Mesothelial cell of epicardium (in vitro differentiated cells): ENCODE data around the gene PPM1D. TPM values are rescaled to one million over a fixed set of nuclear protein-coding genes. Genes with fewer than 3 reads are reported as not detected.

Source experiments
- DNase-seq, 2 experiments: peaks; one replicate each; pipeline ENCODE4 v3.0.0; 2021; ENCODE audit warnings: low spot score in 2 of 2; ENCODE audit not compliant: unreplicated experiment in 2 of 2
- H3K27ac Mint-ChIP-seq: 2 replicates; pipeline ENCODE4 v1.8.0; 2021; ENCODE audit warnings: mixed read lengths
- H3K27me3 Mint-ChIP-seq: 2 replicates; pipeline ENCODE4 v1.8.0; 2021; ENCODE audit warnings: low read depth, mixed read lengths
- H3K36me3 Mint-ChIP-seq: 2 replicates; pipeline ENCODE4 v1.8.0; 2021; ENCODE audit warnings: mixed read lengths
- H3K4me1 Mint-ChIP-seq: 2 replicates; pipeline ENCODE4 v1.8.0; 2021; ENCODE audit warnings: mixed read lengths
- H3K4me3 Mint-ChIP-seq: 2 replicates; pipeline ENCODE4 v1.8.0; 2021; ENCODE audit warnings: mild to moderate bottlenecking, moderate library complexity, mixed read lengths
- H3K9me3 Mint-ChIP-seq: 2 replicates; pipeline ENCODE4 v1.8.0; 2021; ENCODE audit warnings: mixed read lengths
- CTCF ChIP-seq: fragments of 200-600 bp; sonication (generic); IDR thresholded peaks from one replicate; pipeline ENCODE4 v1.5.0; 2021; ENCODE audit warnings: antibody characterized with exemption; ENCODE audit not compliant: unreplicated experiment
- total RNA-seq: library from RNA; stranded (reverse); gene quantifications from 3 replicates; pipeline ENCODE4 v1.2.1, GENCODE V29; 2021

PPM1D gene
- total RNA-seq, 1 donor from 2014 or later = 26.7 TPM

GRCh38 chr17:60699090-60699489, 99.1 kb downstream of the PPM1D start:
- peaks cover 14% of the 10 kb centered on the region for H3K36me3 Mint-ChIP-seq
- no peak for DNase-seq
- H3K27me3 Mint-ChIP-seq = no peaks in the 10 kb centered on the region
- H3K4me1 Mint-ChIP-seq = peaks cover 2% of the 10 kb centered on the region
- no peak overlapping the region for H3K27ac Mint-ChIP-seq
- no peak for TF ChIP-seq CTCF
- H3K4me3 Mint-ChIP-seq = no peak overlapping the region
- no peaks in the 10 kb centered on the region for H3K9me3 Mint-ChIP-seq

GRCh38 chr17:60704170-60704569, 104.2 kb downstream of the PPM1D start:
- Mint-ChIP-seq H3K27ac (no peak overlapping the region), H3K27me3 (no peaks in the 10 kb centered on the region), H3K4me3 (no peak overlapping the region), H3K9me3 (peaks cover 4% of the 10 kb centered on the region), H3K36me3 (peaks cover 14% of the 10 kb centered on the region), H3K4me1 (peaks cover 2% of the 10 kb centered on the region)
- TF ChIP-seq CTCF = no peak
- DNase-seq = no peak

- H3K9me3 Mint-ChIP-seq = no peaks in the 10 kb centered on the region
- H3K27me3 Mint-ChIP-seq = no peaks in the 10 kb centered on the region
- H3K36me3 Mint-ChIP-seq = peaks cover 25% of the 10 kb centered on the region
- H3K4me3 Mint-ChIP-seq = no peak overlapping the region
- no peaks in the 10 kb centered on the region for H3K4me1 Mint-ChIP-seq
- H3K27ac Mint-ChIP-seq = no peak overlapping the region
- TF ChIP-seq CTCF = no peak
- no peak for DNase-seq
Measured at GRCh38 chr17:60712675-60713074, 112.7 kb downstream of the PPM1D start.

GRCh38 chr17:60713608-60714007, 113.6 kb downstream of the PPM1D start:
- no peaks in the 10 kb centered on the region for H3K4me1 Mint-ChIP-seq
- peaks cover 23% of the 10 kb centered on the region for H3K36me3 Mint-ChIP-seq
- H3K27me3 Mint-ChIP-seq = no peaks in the 10 kb centered on the region
- TF ChIP-seq CTCF = no peak
- no peak overlapping the region for H3K4me3 Mint-ChIP-seq
- no peak for DNase-seq
- no peaks in the 10 kb centered on the region for H3K9me3 Mint-ChIP-seq
- H3K27ac Mint-ChIP-seq = no peak overlapping the region

Other genes with a start within 250 kb of the PPM1D start
- gene USP32, start 208.1 kb upstream of the PPM1D start, total RNA-seq = 43.9 to 48.4 TPM (median 45.8 TPM) in 3 replicates
- 0.25 TPM in 1 of 3 replicates, not detected in the others for gene CHCT1, start 177.7 kb upstream of the PPM1D start, total RNA-seq
- 65.5 to 75.6 TPM (median 65.5 TPM) in 3 replicates for gene APPBP2, start 74.0 kb upstream of the PPM1D start, total RNA-seq
- 60.8 to 64.9 TPM (median 61.5 TPM) in 3 replicates for gene BCAS3, start 77.7 kb downstream of the PPM1D start, total RNA-seq